Sigmoid colon (tissue), 7 donors: ENCODE measurements around the gene NCOA1. TPM values are rescaled to one million over a fixed set of nuclear protein-coding genes. Genes with fewer than 3 reads are reported as not detected.

Experiments used
- DNase-seq: peaks from one replicate; pipeline ENCODE4 v3.0.0-alpha.2; 2019
- H3K27ac ChIP-seq, 4 donors: fragments of 200-600 bp; sonication (generic); one replicate each; pipeline ENCODE4 v1.5.1; 2016 to 2019; ENCODE audit warnings: mild to moderate bottlenecking in 1 of 4
- H3K27me3 ChIP-seq, 3 donors: fragments of 200-600 bp; sonication (generic); one replicate each; pipeline ENCODE4 v1.5.1; 2019; ENCODE audit warnings: mild to moderate bottlenecking in 1 of 3
- H3K36me3 ChIP-seq, 4 donors: fragments of 200-600 bp; sonication (generic); one replicate each; pipeline ENCODE4 v1.5.1; 2016 to 2019
- H3K4me1 ChIP-seq, 4 donors: fragments of 200-600 bp; sonication (generic); one replicate each; pipeline ENCODE4 v1.5.1; 2017 to 2019
- H3K4me3 ChIP-seq, 4 donors: fragments of 200-600 bp; sonication (generic); one replicate each; pipeline ENCODE4 v1.5.1; 2017 to 2019; ENCODE audit warnings: mild to moderate bottlenecking in 2 of 4, moderate library complexity in 1 of 4
- H3K9me3 ChIP-seq, 4 donors: fragments of 200-600 bp in 3 of 4; sonication (generic) in 3 of 4; one replicate each; pipeline versions ENCODE4 v1.5.1 to v1.6.1; 2013 to 2019
- EP300 ChIP-seq, 4 donors: sonication (generic); formaldehyde crosslinking; IDR thresholded peaks; one replicate each; pipeline ENCODE4 v1.6.1; 2017; ENCODE audit warnings: antibody characterized with exemption in 4 of 4
- POLR2A ChIP-seq, 2 donors: fragments of 450-650 bp; IDR thresholded peaks; one replicate each; pipeline ENCODE4 v1.6.1; 2016; ENCODE audit warnings: antibody characterized with exemption in 2 of 2, mild to moderate bottlenecking in 2 of 2, moderate library complexity in 2 of 2
- POLR2AphosphoS5 ChIP-seq, 4 donors: sonication (generic); formaldehyde crosslinking; IDR thresholded peaks; one replicate each; pipeline ENCODE4 v1.6.1; 2017; ENCODE audit warnings: antibody characterized with exemption in 4 of 4
- WGBS, 2 donors: extraction: QIAGEN DNeasy Blood & Tissue Kit; methylation state at CpG; one replicate each; pipeline ENCODE4 v1.1.7; 2013; 5-methylcytosine and 5-hydroxymethylcytosine counted together
- intact Hi-C: fragments of 100-400 bp; cut with DNase I; formaldehyde crosslinking; loops from one replicate; pipeline ENCODE4 v1.15.1; 2023
- polyA plus RNA-seq, 3 donors: library from polyadenylated mRNA; stranded (reverse); fragments of 200-250 nt; gene quantifications; one replicate each; pipeline ENCODE4 v1.2.3, GENCODE V29; 2013
- total RNA-seq, 4 donors: library from RNA; depleted of rRNA; stranded (reverse); fragments of >200 nt; gene quantifications; one replicate each; pipeline ENCODE4 v1.1.0, GENCODE V29; 2016
- TF ChIP-seq, protein P1 (sequence below), 4 experiments: fragments of 450-650 bp in 3 of 4; fragments of 200-600 bp in 1 of 4; IDR thresholded peaks; one replicate each; pipeline ENCODE4 v1.5.1; 2016 to 2019; ENCODE audit warnings: antibody characterized with exemption in 4 of 4, mild to moderate bottlenecking in 3 of 4, moderate library complexity in 2 of 4
- donor health status: healthy with polysubstance abuse.
- donor health status: Bipolar disorder and iron deficiency.
- donor health status: healthy.

The NCOA1 gene
- total and polyA plus RNA-seq, 7 donors = 11.3 to 61.7 (median 49.2) TPM

DNA sequence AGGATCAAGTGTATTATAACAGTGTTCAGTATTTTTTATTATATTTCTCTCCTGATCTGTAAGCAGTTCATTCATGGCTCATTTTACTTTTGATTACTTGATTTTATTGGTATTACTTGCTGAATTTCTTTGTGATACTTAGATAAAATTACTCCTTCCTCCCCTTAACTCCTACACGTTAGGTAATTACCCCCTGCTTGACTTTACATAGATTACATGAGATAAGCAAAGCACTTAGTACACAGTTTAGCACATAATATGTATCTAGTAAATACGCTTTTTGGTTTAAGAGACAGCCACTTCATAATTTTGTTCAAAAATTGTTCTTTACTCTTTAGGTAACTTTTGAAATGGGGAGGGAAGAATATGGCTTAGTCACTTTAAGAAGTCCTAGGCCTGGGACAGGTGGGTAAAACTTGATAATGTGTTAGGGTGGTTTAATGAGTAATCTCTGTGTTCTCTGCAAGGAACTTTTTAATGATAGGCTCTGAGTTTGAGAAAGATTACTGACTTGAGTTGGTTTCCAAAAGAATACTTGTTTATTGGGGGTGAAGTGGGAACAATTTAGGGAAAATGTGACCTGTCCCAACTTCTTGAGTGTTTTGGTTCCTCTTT is 80.9 kb downstream of the NCOA1 start:
- TF ChIP-seq POLR2A (IDR thresholded peaks at IDR 0.05) = no peak
- TF ChIP-seq, protein P1, sequence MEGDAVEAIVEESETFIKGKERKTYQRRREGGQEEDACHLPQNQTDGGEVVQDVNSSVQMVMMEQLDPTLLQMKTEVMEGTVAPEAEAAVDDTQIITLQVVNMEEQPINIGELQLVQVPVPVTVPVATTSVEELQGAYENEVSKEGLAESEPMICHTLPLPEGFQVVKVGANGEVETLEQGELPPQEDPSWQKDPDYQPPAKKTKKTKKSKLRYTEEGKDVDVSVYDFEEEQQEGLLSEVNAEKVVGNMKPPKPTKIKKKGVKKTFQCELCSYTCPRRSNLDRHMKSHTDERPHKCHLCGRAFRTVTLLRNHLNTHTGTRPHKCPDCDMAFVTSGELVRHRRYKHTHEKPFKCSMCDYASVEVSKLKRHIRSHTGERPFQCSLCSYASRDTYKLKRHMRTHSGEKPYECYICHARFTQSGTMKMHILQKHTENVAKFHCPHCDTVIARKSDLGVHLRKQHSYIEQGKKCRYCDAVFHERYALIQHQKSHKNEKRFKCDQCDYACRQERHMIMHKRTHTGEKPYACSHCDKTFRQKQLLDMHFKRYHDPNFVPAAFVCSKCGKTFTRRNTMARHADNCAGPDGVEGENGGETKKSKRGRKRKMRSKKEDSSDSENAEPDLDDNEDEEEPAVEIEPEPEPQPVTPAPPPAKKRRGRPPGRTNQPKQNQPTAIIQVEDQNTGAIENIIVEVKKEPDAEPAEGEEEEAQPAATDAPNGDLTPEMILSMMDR (IDR thresholded peaks at IDR 0.05) = no peak
- no peak for TF ChIP-seq POLR2AphosphoS5 (IDR thresholded peaks at IDR 0.05)
- no peak for TF ChIP-seq EP300 (IDR thresholded peaks at IDR 0.05)
- H3K27ac ChIP-seq = no peak overlapping the region
- no peak for DNase-seq
- 19 to 64% methylated on average over 2 of the region's 2 CpGs for WGBS, 2 donors
- no peaks in the 10 kb centered on the region for H3K9me3 ChIP-seq
- H3K36me3 ChIP-seq = no peaks in the 10 kb centered on the region
- intact Hi-C loops = no loop called here
- H3K4me3 ChIP-seq = no peak overlapping the region
- peaks cover 0 to 24% (median 12%) of the 10 kb centered on the region in 4 donors for H3K4me1 ChIP-seq
- H3K27me3 ChIP-seq = no peaks in the 10 kb centered on the region

DNA sequence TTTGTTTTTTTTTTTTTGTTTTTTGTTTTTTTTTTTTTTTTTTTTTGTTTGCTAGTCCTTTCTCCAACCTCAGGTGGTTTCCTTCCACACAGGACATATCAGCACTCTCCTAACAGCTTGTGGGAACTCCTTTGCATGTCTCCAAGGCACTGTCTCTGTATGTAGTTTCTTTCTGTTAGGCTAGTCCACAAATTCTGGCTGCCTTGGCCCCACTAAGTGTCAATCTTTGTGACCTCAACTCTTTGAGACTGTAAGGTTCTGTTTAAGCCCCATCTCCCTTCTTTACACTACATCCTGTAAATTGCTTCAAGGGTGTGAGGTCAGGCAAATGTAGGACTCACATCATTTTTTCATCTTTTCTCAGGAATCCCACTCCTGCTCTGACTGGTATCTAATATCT is 85.1 kb downstream of the NCOA1 start:
- H3K4me1 ChIP-seq = peaks cover 0 to 37% (median 24%) of the 10 kb centered on the region in 4 donors
- H3K27ac ChIP-seq = no peak overlapping the region
- H3K9me3 ChIP-seq = no peaks in the 10 kb centered on the region
- TF ChIP-seq POLR2A (IDR thresholded peaks at IDR 0.05) = no peak
- no peak for TF ChIP-seq POLR2AphosphoS5 (IDR thresholded peaks at IDR 0.05)
- no peak for TF ChIP-seq EP300 (IDR thresholded peaks at IDR 0.05)
- TF ChIP-seq, protein P1 (IDR thresholded peaks at IDR 0.05) = no peak
- DNase-seq = no peak
- H3K36me3 ChIP-seq = no peaks in the 10 kb centered on the region
- no peaks in the 10 kb centered on the region for H3K27me3 ChIP-seq
- H3K4me3 ChIP-seq = no peak overlapping the region
- intact Hi-C loops = no loop called here

DNA sequence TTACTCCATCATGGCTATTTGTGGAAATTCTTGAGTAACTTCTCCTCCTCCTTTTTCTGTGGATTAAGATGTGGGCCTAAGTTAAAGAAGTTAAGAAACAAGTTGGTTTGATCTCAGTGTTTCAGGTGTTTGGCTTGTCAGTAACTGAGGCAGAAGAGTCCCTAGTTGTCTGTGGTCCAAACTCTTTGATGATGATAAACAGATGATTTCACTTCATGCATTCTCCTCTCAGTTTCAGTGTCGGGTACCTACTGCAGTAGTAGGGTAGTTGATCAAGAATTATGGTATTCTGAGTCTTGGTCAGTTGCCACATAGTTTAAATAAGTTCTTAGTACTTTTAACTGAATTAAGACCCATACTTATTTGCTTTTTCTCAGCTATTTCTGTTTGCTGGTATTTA is 85.6 kb downstream of the NCOA1 start:
- intact Hi-C loops = no loop called here
- Histone ChIP-seq H3K36me3 (no peaks in the 10 kb centered on the region), H3K27me3 (no peaks in the 10 kb centered on the region), H3K4me1 (peaks cover 0 to 37% (median 24%) of the 10 kb centered on the region in 4 donors), H3K9me3 (no peaks in the 10 kb centered on the region), H3K4me3 (no peak overlapping the region), H3K27ac (no peak overlapping the region)
- TF ChIP-seq POLR2A (IDR thresholded peaks at IDR 0.05) (no peak), EP300 (IDR thresholded peaks at IDR 0.05) (no peak), POLR2AphosphoS5 (IDR thresholded peaks at IDR 0.05) (no peak)
- TF ChIP-seq, protein P1 (IDR thresholded peaks at IDR 0.05) = no peak
- DNase-seq = no peak
- 54 to 90% methylated on average over 1 of the region's 1 CpG for WGBS, 2 donors

DNA sequence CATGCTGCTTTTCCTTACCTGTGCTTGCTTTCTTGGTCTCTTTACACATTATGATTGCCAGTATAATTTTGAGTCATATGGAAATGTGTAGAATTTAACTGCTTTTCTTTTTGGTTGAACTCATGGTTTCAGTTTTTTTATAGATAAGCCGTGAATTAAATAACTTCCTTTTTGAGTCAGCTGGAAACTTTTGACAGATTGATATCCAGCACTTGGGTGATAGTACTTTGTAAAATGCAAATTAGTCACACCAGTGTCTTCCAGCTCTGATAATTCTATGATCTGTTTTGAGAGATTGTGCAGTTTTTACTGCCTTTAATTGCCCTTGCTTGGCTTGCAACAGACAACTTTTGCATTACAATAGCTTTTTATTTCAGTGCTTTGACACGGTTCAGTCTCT is 86.4 kb downstream of the NCOA1 start:
- Histone ChIP-seq H3K36me3 (no peaks in the 10 kb centered on the region), H3K27ac (no peak overlapping the region), H3K27me3 (no peaks in the 10 kb centered on the region), H3K9me3 (no peaks in the 10 kb centered on the region), H3K4me1 (peaks cover 0 to 37% (median 24%) of the 10 kb centered on the region in 4 donors), H3K4me3 (no peak overlapping the region)
- intact Hi-C loops = no loop called here
- TF ChIP-seq EP300 (IDR thresholded peaks at IDR 0.05) (no peak), POLR2A (IDR thresholded peaks at IDR 0.05) (no peak), POLR2AphosphoS5 (IDR thresholded peaks at IDR 0.05) (no peak)
- TF ChIP-seq, protein P1 (IDR thresholded peaks at IDR 0.05) = no peak
- 8 to 26% methylated on average over 2 of the region's 2 CpGs for WGBS, 2 donors
- no peak for DNase-seq
